ENCODE measurements around the gene LCLAT1.

The LCLAT1 gene

DNA sequence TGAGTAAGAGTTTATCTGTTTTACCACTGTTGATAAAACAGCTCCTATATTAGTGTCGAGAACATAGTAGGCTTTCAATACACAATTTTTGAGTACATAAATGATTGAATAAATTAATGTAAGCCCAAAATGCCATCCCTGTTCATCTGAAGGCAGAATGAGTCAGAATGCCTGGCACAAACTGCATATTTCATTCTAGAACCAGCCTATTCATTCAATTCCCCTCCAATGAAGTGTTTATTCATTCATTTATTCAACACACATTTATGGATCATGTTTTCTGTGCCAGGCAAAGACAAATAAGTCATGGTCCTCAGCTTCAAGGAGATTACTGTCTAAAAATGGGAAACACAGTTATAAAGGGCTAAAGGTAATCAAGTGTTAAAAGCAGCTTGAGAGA lies 22.8 kb upstream of the LCLAT1 start:
- no peak for DNase-seq

DNA sequence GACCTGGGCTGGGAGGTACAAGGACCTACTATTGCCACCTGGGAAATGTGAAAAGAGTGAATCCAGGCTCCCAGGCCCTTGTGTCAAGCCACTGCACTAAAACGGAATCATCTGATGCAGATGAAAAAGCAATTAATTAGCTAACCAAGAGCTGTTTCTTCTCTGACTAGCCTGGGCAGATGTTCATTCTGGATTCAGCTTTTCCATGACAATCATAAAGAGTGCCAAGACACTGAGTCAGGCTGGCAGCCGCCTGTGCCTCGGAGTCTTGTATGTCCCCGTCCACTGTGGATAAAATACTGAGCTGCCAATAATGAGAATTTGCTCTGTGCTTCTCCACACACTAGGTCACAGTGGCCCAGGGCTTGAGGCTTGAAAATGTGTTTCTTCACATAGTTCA lies 21.7 kb upstream of the LCLAT1 start:
- no peak for DNase-seq

DNA sequence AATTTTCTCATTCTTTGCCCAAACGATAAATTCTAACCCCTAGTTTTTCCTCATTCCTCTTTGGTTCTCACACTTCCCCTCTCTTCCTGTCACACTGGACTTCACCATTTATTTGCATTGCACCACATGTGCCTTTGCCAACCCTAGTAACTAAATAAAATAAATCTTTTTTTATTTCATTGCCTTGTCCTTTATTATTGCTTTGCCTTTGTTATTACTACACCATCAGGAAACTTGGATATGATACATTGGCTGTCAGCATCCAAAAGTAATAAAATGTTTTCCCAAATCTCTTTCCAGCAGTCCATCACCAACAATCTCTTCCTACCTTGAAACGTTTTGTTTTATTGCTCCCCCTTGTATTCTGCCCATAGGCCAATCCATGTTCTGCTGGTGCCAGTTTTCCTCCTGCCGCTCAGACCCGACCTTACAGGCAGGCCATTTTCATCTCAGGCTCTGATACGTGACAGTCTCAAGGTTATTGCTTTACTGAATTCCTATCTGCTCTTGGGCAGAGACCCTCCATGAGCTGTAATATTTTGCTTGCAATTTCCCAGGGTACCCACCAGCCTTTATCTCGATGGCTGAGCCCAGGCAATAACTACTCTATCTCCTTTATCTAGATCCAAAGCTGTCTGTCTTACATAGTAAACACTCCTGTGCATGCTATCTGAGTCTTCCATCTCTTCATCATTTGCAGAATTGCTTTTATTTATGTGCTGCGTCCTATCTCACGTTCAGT lies 19.3 kb upstream of the LCLAT1 start:
- no peak for DNase-seq

DNA sequence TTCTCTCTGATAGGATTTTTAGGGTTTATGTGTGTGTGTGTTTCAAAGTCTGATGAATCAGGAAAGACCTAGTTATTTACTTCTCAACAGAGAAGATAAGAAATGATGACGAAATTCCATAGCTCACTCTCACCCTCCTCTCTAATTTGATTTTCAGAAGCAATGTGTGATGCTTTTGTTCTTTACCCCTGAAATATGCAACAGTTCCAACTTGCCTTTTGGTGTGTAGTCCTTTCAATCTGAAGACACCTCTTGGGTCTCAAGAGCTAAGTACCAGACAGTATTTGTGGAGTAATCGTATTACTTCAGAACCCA lies 18.7 kb upstream of the LCLAT1 start:
- no peak for DNase-seq

DNA sequence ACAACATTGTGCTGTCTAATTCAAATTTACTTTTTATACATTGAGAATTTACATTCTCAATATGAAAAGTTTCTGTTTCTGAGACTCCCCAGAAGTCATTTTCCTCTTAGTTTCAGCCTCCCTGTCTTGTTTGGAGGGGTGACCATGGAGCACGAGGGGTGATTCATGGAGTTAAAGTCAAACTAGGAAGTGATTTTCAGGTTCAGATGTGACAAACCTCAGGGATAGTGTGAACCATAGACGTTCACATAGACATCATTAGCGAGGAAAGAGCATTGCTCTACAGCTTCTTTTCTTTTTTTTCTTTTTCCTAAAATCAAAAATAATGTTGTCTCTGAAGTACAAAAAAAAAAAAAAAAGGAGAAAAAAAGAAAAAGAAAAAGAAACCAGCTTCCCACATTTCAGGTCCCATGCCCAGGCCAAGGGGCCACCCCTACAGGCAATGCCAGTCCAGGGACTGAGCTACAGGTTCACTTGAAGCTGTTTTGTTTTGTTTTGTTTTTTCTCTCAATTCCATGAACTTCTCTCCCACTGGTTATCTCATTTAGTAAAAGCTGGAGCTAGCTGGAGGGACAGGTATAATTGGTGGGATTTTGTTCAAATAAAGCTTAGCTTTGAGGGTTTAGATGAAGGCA lies 18.1 kb upstream of the LCLAT1 start:
- DNase-seq = no peak

DNA sequence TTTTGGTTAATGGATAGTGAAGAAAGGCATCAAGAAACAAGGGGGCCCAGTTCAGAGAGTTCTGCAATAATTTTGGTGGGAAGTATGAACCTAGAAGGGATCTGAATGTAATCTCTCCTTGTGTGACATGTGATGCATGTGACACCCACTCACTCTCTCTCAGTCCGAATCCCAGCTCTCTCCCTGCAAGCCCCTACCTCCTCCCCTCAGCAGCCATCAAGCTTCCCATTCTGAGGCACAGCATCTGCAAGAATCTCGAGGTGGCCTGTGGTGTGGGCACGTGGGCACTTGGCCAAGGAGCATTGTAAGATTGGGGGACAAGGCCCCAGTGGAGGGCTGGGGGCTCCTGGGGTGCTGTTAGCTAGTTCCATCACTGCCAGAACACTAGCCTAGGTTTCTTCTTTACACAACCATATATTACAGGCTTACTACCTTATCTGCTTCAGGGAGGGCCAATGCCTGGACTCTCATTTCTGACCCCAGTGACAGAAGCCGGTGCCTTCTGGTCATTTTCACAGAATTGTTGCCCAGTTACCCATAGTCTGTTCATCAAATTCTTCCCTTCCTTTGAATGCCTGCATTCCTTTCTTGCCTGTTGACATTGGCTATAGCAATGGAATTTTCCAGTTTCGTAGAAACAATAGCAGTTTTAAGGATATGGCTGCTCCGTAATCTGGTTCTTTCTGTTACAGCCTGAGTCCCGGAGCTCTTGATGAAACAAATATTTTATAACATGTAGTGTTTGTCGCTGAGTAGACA lies 13.3 kb upstream of the LCLAT1 start:
- DNase-seq = no peak

DNA sequence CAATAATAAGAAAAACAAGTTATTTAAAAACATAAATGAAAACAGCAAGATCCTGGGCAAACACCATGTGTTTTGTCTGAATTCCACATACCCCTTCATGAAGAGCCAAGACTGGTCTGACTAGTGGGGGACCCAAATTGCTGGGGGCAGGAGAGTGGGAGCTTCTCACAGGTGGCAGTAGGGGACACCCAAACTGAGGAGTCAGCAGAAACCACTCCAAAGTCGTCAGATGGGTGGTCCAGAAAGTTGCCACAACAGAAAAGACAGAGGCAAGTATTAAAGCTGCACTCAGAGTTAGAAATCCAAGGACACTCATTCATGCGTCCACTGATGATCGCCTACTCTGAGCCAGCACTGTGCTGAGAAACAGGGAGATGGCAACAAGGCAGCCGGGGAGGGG lies 12.3 kb upstream of the LCLAT1 start:
- no peak for DNase-seq

DNA sequence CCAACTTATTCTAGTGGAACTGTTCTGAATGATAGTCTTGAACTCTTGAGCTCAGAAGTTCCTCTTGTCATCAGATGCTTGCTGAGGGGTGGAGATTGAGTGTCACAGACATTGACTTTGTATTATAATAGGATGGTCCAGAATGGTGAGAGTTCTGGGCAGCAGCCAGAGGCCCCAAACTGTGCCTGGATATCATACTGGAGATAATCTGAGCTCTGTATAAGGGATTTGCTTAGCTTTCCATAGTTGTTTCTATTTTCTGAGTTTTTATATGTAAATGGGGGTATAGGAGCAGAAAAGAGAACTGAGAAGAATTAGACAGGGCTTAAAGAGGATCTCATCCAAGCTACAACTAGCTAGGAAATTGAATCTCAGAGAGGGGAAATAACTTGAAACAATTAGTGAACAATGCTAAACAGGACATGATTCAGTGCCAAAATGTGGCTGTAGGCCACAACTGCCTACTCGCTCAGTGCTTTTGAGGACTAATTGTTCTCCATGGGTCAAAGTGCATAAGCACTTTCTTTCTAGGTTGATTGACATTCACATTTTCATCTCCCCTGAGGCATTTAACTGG lies 10.1 kb upstream of the LCLAT1 start:
- DNase-seq = no peak

DNA sequence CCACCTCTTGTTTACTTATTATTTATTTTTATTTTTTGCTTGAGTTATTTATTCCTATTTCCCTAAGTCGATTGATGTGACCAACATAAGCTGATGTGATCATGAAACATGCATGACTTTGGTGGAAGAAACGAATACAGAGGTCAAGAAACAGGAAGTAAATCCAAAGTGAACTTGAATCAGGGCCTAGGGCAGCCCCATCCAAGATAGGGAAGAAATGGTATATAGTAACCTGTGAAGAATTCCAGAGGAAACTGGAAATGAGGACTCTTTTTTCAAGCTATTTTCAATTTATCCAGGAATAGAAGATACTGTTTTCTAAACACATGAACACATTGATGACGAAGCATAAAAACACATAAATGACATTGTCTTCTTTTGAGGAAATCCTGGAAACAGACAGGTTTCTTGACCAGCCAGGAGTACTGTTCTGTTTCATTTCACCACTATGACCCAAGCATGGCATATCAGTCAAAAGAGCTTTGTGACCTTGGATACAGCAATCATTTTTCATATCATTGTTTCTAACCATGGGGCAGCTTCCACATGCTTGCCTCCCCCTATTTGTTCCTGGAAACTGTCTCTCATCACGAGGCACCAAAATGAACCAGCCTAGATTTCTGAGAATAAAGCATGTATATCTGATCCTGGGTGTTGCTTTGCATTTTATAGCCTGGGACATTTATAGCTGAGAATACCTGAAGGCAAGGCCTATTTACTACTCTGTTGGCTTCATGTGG lies 9.1 kb upstream of the LCLAT1 start:
- no peak for DNase-seq

DNA sequence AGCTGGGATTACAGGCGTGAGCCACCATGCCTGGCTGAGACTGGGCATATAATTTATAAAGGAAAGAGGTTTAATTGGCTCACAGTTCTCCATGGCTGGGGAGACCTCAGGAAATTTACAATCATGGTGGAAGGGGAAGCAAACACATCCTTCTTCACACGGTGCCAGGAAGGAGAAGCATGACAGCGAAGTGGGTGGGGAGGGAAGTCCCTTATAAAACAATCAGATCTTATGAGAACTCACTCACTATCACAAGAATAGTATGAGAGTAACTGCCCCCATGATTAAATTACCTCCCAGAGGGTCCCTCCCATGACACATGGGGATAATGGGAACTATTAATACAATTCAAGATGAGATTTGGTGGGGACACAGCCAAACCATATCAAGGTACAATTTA lies 7.8 kb upstream of the LCLAT1 start:
- DNase-seq = no peak

DNA sequence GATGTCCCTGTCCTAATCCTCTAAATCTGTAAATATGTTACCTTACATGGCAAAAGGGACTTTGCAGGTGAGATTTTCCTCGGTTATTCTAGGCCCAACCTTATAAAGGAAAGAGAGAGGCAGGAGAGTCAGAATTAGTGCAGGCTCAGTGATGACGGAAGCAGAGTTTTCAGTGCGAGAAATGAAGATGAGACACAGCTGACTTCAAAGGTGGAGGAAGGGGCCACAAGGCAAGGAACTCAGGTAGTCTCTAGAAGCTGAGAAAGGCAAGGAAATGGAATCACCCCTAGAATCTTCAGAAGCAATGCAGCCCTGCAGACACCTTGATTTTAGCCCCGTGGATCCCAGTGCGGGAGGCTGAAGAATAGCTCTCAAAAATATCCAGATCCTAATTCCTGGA lies 7.2 kb upstream of the LCLAT1 start:
- DNase-seq = no peak

DNA sequence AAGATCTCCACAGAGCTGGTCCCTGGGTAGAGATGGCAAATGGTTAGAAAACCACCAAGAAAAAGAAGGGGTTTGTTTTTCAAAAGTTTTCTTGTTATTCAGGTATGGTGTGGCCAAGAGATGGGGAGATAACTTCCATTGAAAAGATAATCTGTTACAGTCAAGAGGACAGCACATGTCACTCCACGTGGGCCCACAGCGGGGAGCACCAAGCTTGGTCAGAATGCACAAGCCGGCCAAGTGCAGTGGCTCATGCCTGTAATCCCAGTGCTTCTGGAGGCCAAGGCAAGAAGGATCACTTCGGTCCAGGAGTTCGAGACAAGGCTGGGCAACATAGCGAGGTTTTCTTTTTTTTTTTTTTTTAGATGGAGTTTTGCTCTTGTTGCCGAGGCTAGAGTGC lies 6.0 kb upstream of the LCLAT1 start:
- no peak for DNase-seq

DNA sequence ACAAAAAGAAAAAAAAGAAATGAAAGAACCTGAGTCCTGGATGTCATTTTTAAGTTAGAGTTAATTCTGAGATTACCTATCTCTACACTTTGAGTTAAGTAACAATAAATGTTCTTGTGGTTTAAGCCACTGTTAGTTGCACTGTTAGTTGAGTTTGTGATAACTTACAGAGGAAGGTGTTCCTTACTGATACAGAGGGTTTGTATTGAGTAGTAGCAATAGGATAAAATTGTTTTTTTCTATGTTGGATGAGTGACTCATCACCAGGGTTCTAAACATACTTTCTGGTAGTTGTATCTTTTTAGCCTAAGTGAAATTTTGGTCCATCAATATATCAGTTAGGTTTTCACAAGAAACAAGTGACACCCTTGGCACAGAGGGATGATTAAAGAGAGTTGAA lies 4.0 kb upstream of the LCLAT1 start:
- DNase-seq = no peak

DNA sequence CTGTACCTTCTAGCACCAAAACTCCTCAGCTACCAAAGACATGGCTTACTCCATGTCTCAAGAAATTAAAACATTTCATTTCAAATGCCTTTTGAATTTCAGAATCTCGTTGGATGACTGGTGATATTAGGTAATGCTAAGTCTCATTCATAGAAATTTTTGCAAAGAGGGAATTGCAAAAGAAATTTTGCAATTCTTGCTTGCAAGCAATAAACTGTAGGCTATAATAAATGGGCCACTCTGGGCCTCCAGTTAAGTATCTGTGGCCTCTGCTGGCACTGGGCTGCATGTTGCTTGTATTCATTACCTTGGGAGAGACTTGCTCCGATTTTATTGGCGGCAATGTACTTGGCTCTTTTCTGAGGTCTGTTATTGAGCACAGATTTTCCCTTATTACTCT lies 2.8 kb upstream of the LCLAT1 start:
- DNase-seq = no peak

DNA sequence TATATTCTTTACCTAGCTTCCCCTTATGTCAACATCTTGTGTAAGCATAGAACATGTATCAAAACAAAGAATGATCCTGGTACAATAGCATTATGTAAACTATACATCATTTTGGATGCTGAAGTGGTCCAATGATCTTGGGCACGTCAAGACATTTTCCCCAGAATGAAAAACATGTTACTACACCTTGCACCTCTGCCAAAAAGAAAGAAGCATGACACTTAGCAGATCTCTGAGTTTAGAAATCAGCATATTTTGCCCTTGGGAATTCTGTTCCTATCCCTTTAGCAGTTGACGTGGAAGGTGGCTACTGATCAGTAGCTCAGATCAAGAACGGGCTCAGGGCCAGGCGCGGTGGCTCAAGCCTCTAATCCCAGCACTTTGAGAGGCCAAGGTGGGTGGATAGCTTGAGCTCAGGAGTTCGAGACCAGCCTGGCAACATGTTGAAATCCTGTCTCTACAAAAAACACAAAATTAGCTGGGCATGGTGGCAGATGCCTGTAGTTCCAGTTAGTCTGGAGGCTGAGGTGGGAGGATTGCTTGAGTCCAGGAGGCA lies 1.7 kb upstream of the LCLAT1 start:
- no peak for DNase-seq

DNA sequence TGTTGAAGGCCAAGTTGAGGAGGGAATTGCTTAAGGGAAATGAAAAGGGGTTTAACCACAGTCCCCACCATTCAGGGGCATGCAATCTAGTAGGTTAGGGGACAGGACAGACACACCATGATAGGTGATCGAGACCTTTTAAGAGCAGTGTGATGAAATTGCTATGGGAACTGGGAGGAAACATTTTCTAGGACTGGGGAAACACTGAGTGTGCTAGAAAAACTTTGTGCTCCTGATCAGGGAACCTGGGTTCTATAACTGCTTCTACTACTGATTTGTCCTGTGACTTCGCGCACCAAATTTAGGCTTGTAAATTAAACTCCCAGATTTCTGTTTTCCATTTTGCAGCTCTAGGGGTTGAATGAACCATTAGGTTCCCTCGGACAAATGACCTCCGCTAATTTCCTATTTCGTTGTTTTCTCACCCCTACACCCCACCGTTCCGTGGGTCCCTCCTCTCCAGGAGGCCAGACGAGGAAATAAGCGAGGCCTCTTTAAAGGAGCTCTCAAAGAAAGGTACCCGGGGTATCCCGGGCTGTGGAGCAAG lies 371 bp upstream of the LCLAT1 start:
- peak; percentile 38 for DNase-seq

DNA sequence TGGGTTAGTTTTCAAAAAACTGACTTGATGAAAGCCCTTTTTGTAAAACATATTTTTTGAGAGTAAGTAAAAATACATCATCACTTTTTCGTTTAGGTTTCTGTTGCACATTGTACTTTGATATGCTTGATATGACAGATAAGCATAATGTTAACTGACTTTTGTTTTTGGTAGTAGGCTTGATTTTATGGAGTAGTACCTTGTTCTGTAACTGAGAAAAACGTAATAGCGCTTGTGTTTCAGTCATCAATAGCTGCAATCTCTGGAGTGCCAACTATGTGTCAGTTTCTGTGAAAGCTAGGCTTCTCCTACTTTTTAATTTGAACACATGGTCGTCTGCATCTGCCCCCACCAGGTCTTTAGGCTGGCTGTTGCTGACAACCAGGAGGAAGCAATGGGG lies 1.3 kb downstream of the LCLAT1 start:
- no peak for DNase-seq

DNA sequence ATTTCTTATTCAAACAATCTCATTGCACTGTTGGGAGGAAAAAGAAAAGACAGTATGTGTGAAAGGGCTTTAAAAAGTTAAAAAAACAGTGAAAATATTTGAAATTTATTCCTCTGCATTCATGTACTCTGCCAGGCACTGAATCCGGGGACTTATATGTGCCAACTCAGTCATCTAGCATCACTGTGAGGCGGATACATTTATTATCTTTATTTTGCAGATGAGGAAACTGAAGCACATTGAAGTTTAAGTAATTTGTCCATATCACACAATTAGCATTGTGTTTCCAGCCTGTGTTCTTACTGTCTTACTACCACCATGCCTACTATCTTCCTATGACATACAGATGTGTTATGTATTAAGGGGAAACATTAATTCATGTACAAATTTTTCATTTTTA lies 1.8 kb downstream of the LCLAT1 start:
- DNase-seq = no peak

DNA sequence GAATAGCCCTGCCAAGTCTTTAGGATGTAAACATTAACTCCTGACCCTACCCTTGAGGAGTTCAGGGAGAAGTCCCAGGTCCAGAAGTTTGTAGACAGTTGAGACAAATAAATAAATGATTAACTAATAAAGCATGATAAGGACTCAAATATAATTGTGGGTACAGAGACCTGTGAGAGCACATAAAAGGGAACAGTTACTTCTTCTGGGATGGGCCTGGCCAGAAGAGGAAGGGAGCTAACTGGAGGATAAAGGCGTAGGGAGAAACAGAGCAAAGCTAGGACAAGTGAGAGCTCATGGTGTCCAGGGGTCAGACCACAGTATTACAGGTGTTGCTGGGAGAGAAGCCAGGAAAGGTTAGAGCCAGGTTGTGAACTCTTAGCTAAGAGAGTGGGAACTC lies 3.0 kb downstream of the LCLAT1 start:
- no peak for DNase-seq

DNA sequence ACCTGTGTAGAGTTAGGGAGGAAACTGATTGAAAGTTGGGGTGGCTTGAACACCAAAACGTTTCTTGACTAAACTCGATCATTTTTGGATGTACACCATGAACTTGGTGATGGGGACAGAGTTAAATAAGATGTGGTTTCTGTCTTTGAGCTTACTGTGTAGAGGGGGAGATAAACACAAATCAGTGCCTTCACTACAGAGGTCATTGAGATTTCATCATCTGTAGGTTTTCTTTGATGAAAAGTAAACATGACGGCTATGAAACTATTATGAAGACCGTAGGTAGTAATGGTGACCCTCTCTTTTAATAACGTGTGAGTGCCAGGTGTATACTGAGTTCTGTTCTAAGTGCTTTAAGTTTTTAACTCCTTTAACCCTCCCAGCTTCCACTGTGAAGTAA lies 6.5 kb downstream of the LCLAT1 start:
- DNase-seq = no peak

DNA sequence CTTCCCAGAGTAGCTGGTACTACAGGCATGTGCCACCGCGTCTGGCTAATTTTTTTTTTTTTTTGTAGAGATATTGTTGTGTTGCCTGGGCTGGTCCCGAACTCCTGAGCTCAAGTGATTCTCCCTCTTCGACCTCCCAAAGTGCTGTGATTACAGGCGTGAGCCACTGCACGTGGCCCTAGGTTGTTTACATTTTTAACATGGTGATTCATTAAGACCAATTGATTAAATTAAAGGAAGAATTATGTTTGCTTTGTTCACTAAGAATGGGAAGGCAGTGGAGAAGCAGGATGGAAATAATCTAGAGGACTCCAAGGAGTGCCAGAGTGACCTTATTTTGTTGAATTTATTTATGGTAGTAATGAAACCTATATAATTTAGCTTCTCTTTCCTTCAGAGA lies 7.5 kb downstream of the LCLAT1 start:
- DNase-seq = no peak

DNA sequence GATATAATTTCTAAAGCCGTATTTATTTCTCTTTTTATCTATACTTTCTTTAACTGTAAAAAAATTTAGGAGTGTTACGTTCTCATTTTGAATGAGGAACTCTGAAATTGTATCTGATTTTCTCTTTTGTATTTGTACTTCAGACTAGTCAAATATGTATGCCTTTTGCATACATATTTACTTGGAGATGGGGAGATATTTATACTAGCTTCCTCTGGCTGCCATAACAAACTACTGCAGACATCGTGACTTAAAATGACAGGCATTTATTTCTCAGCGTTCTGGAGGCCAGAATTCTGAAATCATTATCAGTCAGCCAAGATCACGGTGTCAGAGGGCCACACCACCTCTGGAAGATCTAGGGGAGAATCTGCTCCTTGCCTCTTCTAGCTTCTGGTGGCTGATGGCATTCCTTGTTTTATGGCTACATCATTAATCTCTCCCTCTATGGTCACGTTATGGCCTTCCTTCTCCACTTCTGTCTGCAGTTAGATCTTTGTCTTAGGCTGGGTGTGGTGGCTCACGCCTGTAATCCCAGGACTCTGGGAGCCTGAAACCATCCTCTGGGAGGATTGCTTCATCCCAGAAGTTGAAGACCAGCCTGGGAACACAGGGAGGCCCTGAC lies 8.2 kb downstream of the LCLAT1 start:
- no peak for DNase-seq
